UCSD-AML1 (cell line): ENCODE measurements around the gene CDYL.

Experiments used
- DNase-seq: peaks from one replicate; lab custom pipeline; 2025; ENCODE audit not compliant: unreplicated experiment; lab: John Stamatoyannopoulos, UW

The CDYL gene

GRCh38 chr6:4904461-4905025 is 128.3 kb downstream of the CDYL start:
- no peak for DNase-seq

GRCh38 chr6:4905826-4906225 is 129.6 kb downstream of the CDYL start:
- DNase-seq, result no peak

GRCh38 chr6:4906293-4907276 is 130.4 kb downstream of the CDYL start:
- DNase-seq, result no peak

GRCh38 chr6:4907602-4908001 is 131.4 kb downstream of the CDYL start:
- DNase-seq, result no peak

GRCh38 chr6:4908062-4908461 is 131.9 kb downstream of the CDYL start:
- no peak for DNase-seq

GRCh38 chr6:4909063-4909706 is 133.0 kb downstream of the CDYL start:
- DNase-seq, result no peak

- no peak for DNase-seq
Measured at GRCh38 chr6:4910037-4910760, 134.0 kb downstream of the CDYL start.

- DNase-seq, result no peak
Measured at GRCh38 chr6:4912559-4912958, 136.4 kb downstream of the CDYL start.

- no peak for DNase-seq
Measured at GRCh38 chr6:4913705-4914419, 137.7 kb downstream of the CDYL start.

- DNase-seq, result no peak
Measured at GRCh38 chr6:4914420-4915159, 138.4 kb downstream of the CDYL start.

- no peak for DNase-seq
Measured at GRCh38 chr6:4916954-4917561, 140.9 kb downstream of the CDYL start.

- DNase-seq, result no peak
Measured at GRCh38 chr6:4920914-4921410, 144.8 kb downstream of the CDYL start.

- DNase-seq, result no peak
Measured at GRCh38 chr6:4922488-4923037, 146.4 kb downstream of the CDYL start.

GRCh38 chr6:4923081-4923480 is 146.9 kb downstream of the CDYL start:
- DNase-seq, result no peak

GRCh38 chr6:4924661-4925271 is 148.6 kb downstream of the CDYL start:
- DNase-seq, result no peak

GRCh38 chr6:4925580-4925979 is 149.4 kb downstream of the CDYL start:
- DNase-seq, result no peak

GRCh38 chr6:4928426-4928825 is 152.2 kb downstream of the CDYL start:
- DNase-seq, result no peak

GRCh38 chr6:4929097-4929718 is 153.0 kb downstream of the CDYL start:
- DNase-seq, result no peak
